ENCODE measurements around the gene ATP5F1C. TPM values are rescaled to one million over a fixed set of nuclear protein-coding genes. Genes with fewer than 3 reads are reported as not detected.

Gene ATP5F1C
- total RNA-seq, 1 donor, result 209 TPM

- Histone ChIP-seq H3K4me3 (ENCODE audit: insufficient read depth, low read length) (peak overlapping the region; percentile 99), H3K4me2 (ENCODE audit: insufficient read depth, low read length) (peak overlapping the region; percentile 100), H3K27ac (ENCODE audit: low read depth, low read length) (peak overlapping the region; percentile 88), H3K27me3 (ENCODE audit: insufficient read depth, low read length) (no peaks in the 10 kb centered on the region), H3K36me3 (ENCODE audit: insufficient read depth, low read length) (no peaks in the 10 kb centered on the region), H3K9me3 (ENCODE audit: low read depth, low read length) (no peaks in the 10 kb centered on the region), H2AFZ (ENCODE audit: low read length) (peak overlapping the region; percentile 99), H3K79me2 (ENCODE audit: insufficient read depth, low read length) (peaks cover 98% of the 10 kb centered on the region), H3K4me1 (ENCODE audit: insufficient read depth, low read length) (peaks cover 29% of the 10 kb centered on the region), H4K20me1 (ENCODE audit: insufficient read depth, low read length) (peaks cover 60% of the 10 kb centered on the region)
- TF ChIP-seq CTCF (IDR thresholded peaks at IDR 0.05; ENCODE audit: extremely low read depth, low read depth, low read length), result no peak
- DNase-seq (ENCODE audit: insufficient read length, low spot score, missing footprints), result no peak
Measured at GRCh38 chr10:7787150-7787856, 674 bp upstream of the ATP5F1C start.

GRCh38 chr10:7788639-7789286 lies 786 bp downstream of the ATP5F1C start:
- Histone ChIP-seq H3K4me3 (ENCODE audit: insufficient read depth, low read length) (peak overlapping the region; percentile 99), H2AFZ (ENCODE audit: low read length) (peak overlapping the region; percentile 64), H4K20me1 (ENCODE audit: insufficient read depth, low read length) (peaks cover 64% of the 10 kb centered on the region), H3K27ac (ENCODE audit: low read depth, low read length) (peak overlapping the region; percentile 88), H3K4me2 (ENCODE audit: insufficient read depth, low read length) (peak overlapping the region; percentile 100), H3K9me3 (ENCODE audit: low read depth, low read length) (no peaks in the 10 kb centered on the region), H3K79me2 (ENCODE audit: insufficient read depth, low read length) (peaks cover 99% of the 10 kb centered on the region), H3K27me3 (ENCODE audit: insufficient read depth, low read length) (no peaks in the 10 kb centered on the region), H3K36me3 (ENCODE audit: insufficient read depth, low read length) (no peaks in the 10 kb centered on the region), H3K4me1 (ENCODE audit: insufficient read depth, low read length) (peaks cover 38% of the 10 kb centered on the region)
- no peak for TF ChIP-seq CTCF (IDR thresholded peaks at IDR 0.05; ENCODE audit: extremely low read depth, low read depth, low read length)
- no peak for DNase-seq (ENCODE audit: insufficient read length, low spot score, missing footprints)

- H2AFZ ChIP-seq (ENCODE audit: low read length), result no peak overlapping the region
- no peaks in the 10 kb centered on the region for H3K27me3 ChIP-seq (ENCODE audit: insufficient read depth, low read length)
- H4K20me1 ChIP-seq (ENCODE audit: insufficient read depth, low read length), result peaks cover 67% of the 10 kb centered on the region
- H3K4me2 ChIP-seq (ENCODE audit: insufficient read depth, low read length), result peak overlapping the region; percentile 100
- H3K4me1 ChIP-seq (ENCODE audit: insufficient read depth, low read length), result peaks cover 43% of the 10 kb centered on the region
- peaks cover 100% of the 10 kb centered on the region for H3K79me2 ChIP-seq (ENCODE audit: insufficient read depth, low read length)
- peak overlapping the region; percentile 99 for H3K4me3 ChIP-seq (ENCODE audit: insufficient read depth, low read length)
- DNase-seq (ENCODE audit: insufficient read length, low spot score, missing footprints), result no peak
- no peaks in the 10 kb centered on the region for H3K36me3 ChIP-seq (ENCODE audit: insufficient read depth, low read length)
- H3K27ac ChIP-seq (ENCODE audit: low read depth, low read length), result peak overlapping the region; percentile 88
- H3K9me3 ChIP-seq (ENCODE audit: low read depth, low read length), result no peaks in the 10 kb centered on the region
- no peak for TF ChIP-seq CTCF (IDR thresholded peaks at IDR 0.05; ENCODE audit: extremely low read depth, low read depth, low read length)
Measured at GRCh38 chr10:7789390-7789789, 1.4 kb downstream of the ATP5F1C start.

GRCh38 chr10:7792541-7792940 lies 4.6 kb downstream of the ATP5F1C start:
- peaks cover 49% of the 10 kb centered on the region for H4K20me1 ChIP-seq (ENCODE audit: insufficient read depth, low read length)
- H3K4me1 ChIP-seq (ENCODE audit: insufficient read depth, low read length), result peaks cover 51% of the 10 kb centered on the region
- peaks cover 95% of the 10 kb centered on the region for H3K79me2 ChIP-seq (ENCODE audit: insufficient read depth, low read length)
- peaks cover 6% of the 10 kb centered on the region for H3K36me3 ChIP-seq (ENCODE audit: insufficient read depth, low read length)
- no peaks in the 10 kb centered on the region for H3K27me3 ChIP-seq (ENCODE audit: insufficient read depth, low read length)
- no peak for TF ChIP-seq CTCF (IDR thresholded peaks at IDR 0.05; ENCODE audit: extremely low read depth, low read depth, low read length)
- H2AFZ ChIP-seq (ENCODE audit: low read length), result no peak overlapping the region
- H3K27ac ChIP-seq (ENCODE audit: low read depth, low read length), result peak overlapping the region; percentile 11
- H3K9me3 ChIP-seq (ENCODE audit: low read depth, low read length), result no peaks in the 10 kb centered on the region
- H3K4me3 ChIP-seq (ENCODE audit: insufficient read depth, low read length), result no peak overlapping the region
- DNase-seq (ENCODE audit: insufficient read length, low spot score, missing footprints), result no peak
- no peak overlapping the region for H3K4me2 ChIP-seq (ENCODE audit: insufficient read depth, low read length)
